Endometrium (tissue), 2 donors: ENCODE measurements around the gene TRIM49B.
"Not testable (repeated sequence)": the region's sequence is repeated elsewhere in the genome, so short reads cannot be mapped to it uniquely, and the experiment has no call there.

ENCODE experiments used
- FAIRE-seq: peaks from 2 replicates; lab custom pipeline; 2012; peaks lifted over from hg19 to GRCh38; lab: Jason Lieb, UNC
- donor health status: control.
- donor health status: control.

Gene TRIM49B

DNA sequence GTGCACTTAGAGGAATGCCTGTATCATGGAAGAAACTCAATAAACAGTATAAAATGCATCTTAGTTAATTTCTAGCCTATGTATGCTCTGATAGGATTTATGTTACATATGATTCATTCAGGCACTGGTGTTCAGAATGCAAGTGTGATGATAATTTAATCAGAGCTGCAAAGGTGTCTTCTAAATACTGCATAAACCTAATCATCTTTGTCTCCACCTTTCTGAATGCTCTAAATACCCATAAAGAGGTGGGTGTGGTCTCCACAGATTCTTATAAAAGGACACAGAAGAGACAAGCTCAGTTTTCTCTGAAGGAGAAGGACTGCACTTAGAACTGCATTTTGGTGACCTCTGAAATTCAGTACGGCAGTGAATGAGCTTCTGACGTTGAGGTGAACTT, at the start of gene TRIM49B:
Gene TRIM49B (plus strand): TSS at position 301 of the 400 bp plus-strand sequence. CDS start 2,777 bp downstream, outside the sequence.
- FAIRE-seq: not testable (repeated sequence)

DNA sequence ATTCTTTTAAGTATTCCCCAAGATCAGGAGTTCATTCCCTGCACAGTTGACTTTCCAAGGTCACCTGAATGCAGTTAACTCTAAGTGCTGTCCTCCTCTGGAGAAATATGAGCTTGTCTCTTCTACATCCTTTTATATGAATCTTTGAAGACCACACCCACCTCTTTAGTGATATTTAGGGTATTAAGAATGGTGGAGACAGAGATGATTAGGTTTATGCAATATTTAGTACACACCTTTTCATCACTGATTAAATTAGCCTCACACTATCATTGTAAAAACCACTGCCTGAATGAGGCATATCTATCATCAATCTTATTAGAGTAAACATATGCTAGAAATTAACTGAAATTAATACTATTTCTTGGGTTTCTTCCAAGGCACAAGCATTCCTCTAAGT, 44.8 kb upstream of the TRIM49B start, which contains the start of gene TRIM51G:
Gene TRIM51G (minus strand): TSS at position 101 of the 400 bp plus-strand sequence. CDS start 2,190 bp downstream, outside the sequence.
- not testable (repeated sequence) for FAIRE-seq

DNA sequence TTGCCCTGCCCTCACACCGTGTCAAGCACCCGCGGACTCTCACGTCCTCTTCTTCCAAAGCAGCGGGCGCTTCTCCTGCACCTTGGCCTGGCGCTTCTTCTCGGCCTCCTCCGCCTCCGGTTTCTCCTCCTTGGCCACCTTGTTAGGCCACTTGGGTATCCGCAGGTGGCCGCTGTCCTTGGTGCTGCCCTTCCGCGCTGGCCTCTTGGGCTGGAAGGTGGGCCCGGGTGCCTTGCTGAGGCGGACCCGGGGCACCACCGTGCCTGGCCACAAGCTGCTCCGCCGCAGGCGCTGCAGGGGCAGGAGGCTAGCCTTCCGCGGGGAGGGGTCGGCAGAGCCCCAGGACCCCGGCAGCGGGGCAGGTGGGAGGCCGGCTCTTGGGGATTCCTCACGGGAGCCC, 19.6 kb downstream of the TRIM49B start:
- not testable (repeated sequence) for FAIRE-seq

DNA sequence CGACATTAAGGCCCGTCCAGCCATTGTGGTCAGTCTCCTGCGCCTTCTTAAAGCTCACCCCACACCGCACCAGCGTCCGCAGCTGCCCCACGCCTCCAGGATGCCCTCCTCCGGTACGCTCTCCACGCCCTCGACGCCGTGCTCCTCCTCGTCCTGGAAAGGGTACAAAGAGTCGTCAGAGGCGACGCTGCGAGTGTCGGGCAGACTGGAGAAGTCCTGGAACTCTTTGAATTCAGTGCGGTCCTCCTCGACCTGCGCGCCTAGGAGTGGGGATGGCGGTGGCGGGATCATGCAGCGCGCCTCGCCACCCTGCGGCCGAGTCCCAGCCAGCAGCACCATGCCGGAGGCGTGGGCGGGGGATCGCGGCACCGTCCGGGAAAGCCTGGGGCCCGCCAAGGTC, 21.2 kb downstream of the TRIM49B start:
- FAIRE-seq: not testable (repeated sequence)

DNA sequence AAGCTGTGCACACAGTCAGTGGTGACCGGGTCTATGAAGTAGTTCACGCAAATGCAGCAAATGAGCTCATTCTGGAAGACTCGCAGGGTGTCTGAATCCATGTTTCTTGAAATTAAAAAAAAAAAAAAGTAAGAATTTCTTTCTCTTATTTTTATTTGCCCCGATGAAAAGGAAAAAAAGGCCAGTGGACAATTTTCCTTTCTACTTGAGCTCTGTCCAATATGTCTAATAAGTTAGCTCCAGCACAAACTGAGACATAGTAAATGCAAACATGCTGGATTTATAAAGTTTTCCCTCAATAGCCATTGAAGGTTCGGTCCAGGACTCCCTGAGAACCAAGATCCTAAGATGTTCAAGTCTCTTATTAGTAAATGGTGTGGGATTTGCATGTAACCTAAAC, 30.4 kb downstream of the TRIM49B start, which contains the start of gene TRIM64C:
Gene TRIM64C (minus strand): TSS at position 101 of the 400 bp plus-strand sequence. CDS start 0 bp downstream, at position 101.
- FAIRE-seq: not testable (repeated sequence)

DNA sequence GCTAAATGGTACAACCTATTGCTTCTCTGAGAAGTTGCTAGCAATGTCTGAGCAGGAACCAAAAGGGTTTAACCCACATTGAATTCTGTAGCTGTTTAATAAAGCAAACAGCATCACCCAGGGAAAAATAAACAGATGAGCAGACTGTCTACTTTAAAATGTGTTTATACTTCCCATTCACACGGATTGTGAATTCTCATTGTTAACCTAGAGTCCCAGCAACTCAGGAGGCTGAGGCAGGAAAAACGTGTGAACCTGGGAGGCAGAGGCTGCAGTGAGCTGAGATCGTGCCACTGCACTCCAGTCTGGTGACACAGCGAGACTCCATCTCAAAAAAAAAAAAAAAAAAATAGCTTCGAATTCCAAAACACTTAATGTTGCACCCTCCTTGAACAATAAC, 41.3 kb downstream of the TRIM49B start:
- not testable (repeated sequence) for FAIRE-seq
